ENCODE results near the gene EFNA4. TPM values are rescaled to one million over a fixed set of nuclear protein-coding genes. Genes with fewer than 3 reads are reported as not detected.

The EFNA4 gene
- total and polyA plus RNA-seq, 2 of the 8 experiments (the other 6 are each of a cell fraction or from before 2014, with no cell fraction given): 21.9 to 23.9 TPM

DNA sequence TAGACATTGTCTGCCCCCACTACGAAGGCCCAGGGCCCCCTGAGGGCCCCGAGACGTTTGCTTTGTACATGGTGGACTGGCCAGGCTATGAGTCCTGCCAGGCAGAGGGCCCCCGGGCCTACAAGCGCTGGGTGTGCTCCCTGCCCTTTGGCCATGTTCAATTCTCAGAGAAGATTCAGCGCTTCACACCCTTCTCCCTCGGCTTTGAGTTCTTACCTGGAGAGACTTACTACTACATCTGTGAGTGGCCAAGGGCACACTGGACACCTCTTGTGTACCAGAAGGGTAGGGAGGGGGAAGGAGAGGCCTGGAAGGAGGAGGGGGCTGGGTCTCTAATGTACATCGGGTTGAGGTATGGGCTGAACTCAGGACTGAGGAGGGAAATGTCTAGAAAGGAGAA, 3.2 kb downstream of the EFNA4 start (continued):
- no peak for TF ChIP-seq SUZ12 (IDR thresholded peaks at IDR 0.05; ENCODE audit: low read length)
- no peak for TF ChIP-seq JUN (IDR thresholded peaks at IDR 0.05; ENCODE audit: low read depth, low read length)
- TF ChIP-seq KDM5A (IDR thresholded peaks at IDR 0.05; ENCODE audit: low read length): no peak
- TF ChIP-seq JUND (IDR thresholded peaks at IDR 0.05; ENCODE audit: low read length): no peak
- TF ChIP-seq, protein P1, sequence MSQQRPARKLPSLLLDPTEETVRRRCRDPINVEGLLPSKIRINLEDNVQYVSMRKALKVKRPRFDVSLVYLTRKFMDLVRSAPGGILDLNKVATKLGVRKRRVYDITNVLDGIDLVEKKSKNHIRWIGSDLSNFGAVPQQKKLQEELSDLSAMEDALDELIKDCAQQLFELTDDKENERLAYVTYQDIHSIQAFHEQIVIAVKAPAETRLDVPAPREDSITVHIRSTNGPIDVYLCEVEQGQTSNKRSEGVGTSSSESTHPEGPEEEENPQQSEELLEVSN (IDR thresholded peaks at IDR 0.05): no peak
- no peak for TF ChIP-seq CBX5 (IDR thresholded peaks at IDR 0.05; ENCODE audit: low read depth, low read length)
- TF ChIP-seq, protein P2, sequence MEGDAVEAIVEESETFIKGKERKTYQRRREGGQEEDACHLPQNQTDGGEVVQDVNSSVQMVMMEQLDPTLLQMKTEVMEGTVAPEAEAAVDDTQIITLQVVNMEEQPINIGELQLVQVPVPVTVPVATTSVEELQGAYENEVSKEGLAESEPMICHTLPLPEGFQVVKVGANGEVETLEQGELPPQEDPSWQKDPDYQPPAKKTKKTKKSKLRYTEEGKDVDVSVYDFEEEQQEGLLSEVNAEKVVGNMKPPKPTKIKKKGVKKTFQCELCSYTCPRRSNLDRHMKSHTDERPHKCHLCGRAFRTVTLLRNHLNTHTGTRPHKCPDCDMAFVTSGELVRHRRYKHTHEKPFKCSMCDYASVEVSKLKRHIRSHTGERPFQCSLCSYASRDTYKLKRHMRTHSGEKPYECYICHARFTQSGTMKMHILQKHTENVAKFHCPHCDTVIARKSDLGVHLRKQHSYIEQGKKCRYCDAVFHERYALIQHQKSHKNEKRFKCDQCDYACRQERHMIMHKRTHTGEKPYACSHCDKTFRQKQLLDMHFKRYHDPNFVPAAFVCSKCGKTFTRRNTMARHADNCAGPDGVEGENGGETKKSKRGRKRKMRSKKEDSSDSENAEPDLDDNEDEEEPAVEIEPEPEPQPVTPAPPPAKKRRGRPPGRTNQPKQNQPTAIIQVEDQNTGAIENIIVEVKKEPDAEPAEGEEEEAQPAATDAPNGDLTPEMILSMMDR (IDR thresholded peaks at IDR 0.05; ENCODE audit: control extremely low read depth in 1 of 3, insufficient read depth in 1 of 3, low read depth in 1 of 3, low read length in 3 of 3): no peak

Data from H1 (cell line).